ENCODE data around the gene FZD7. TPM values are rescaled to one million over a fixed set of nuclear protein-coding genes. Genes with fewer than 3 reads are reported as not detected.

The FZD7 gene
- total and polyA plus RNA-seq, 2 of the 8 experiments (the other 6 are each of a cell fraction or from before 2014, with no cell fraction given): 176 to 246 TPM

- TF ChIP-seq NANOG (IDR thresholded peaks at IDR 0.05; ENCODE audit: insufficient read depth, low read depth, low read length, poor library complexity, severe bottlenecking) (no peak), BACH1 (IDR thresholded peaks at IDR 0.05; ENCODE audit: low read length) (no peak)
Observed at GRCh38 chr2:202046572-202046971, 12.9 kb downstream of the FZD7 start (continued).

Data from H1 (cell line).